ENCODE measurements around the gene HEPN1.
A peak's percentile ranks its signal among the peaks of the same experiment; 100 is the strongest.

HEPN1 gene

GRCh38 chr11:124902616-124903015, 16.4 kb upstream of the HEPN1 start:
- no peak for DNase-seq

DNA sequence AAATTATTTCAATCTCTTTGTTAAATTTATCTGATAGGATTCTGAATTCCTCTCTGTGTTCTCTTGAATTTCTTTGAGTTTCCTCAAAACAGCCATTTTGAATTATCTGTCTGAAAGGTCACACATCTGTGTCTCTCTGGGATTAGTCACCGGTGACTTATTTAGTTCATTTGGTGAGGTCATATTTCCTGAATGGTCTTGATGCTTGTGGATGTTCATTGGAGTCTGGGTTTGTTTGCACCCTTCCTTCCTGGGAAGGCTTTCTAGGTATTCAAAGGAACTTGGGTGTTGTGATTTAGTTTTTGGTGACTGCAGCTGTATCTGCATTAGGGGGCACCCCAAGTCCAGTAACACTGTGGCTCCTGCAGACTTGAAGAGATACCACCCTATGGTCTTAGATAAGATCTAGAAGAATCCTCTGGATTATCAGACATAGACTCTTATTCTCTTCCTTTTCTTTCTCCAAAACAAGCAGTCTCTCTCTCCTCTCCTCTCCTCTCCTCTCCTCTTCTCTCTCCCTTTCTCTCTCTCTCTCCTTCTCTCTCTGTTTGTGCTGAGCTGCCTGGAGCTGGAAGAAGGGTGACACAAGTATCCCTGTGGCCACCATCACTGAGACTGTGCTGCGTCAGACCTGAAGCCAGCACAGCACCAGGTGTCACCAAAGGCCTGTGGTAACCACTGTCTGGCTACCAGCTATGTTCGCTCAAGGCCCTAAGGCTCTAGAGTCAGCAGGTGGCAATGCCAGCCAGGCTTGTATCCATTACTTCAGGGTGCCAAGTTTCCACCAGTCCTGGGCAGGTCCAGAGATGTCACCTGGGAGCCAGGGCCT, 3.3 kb upstream of the HEPN1 start:
- no peak for DNase-seq

DNA sequence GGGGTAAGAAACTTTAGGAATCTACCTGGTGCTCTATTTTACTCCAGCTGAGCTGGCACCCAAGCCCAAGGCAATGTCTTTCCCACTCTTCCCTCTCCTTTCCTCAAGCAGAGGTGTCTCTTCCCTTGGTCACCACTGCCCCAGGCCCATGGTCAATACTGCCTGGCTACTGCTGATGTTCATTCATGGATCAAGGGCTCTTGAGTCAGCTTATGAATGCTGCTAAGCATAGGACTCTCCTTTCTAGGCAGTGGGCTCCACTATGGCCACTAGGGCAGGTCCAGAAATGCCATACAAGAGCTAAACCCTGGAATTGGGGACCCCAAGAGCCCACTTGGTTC, 2.7 kb upstream of the HEPN1 start:
- DNase-seq: no peak

GRCh38 chr11:124917115-124917637, 1.9 kb upstream of the HEPN1 start:
- no peak for DNase-seq

DNA sequence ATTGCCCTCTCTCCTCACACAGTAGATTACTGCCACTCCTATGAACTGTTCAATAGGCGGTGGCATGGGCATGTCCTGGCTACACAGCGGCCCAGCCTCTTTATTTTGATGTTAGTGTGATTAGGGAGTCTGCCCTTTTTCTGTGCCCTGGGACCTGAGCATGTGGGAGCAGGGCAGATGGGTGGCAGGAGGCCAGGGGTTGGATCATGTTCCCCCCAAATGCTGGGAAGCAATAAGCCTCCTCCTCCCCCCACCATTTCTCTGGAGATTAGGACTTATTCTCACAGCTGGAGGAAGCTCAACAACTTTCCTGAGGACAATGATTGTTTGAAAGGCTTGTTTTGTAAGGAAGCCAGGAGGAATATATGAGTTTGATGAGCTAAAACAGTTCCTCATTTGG, 848 bp downstream of the HEPN1 start:
- no peak for DNase-seq

GRCh38 chr11:124920356-124920755, 1.3 kb downstream of the HEPN1 start:
- no peak for DNase-seq

GRCh38 chr11:124920870-124921609, 2.0 kb downstream of the HEPN1 start:
- peak; percentile 68 for DNase-seq

- no peak for DNase-seq
Observed at GRCh38 chr11:124922831-124923230, 3.8 kb downstream of the HEPN1 start.

- no peak for DNase-seq
Observed at GRCh38 chr11:124923296-124923695, 4.2 kb downstream of the HEPN1 start.

DNA sequence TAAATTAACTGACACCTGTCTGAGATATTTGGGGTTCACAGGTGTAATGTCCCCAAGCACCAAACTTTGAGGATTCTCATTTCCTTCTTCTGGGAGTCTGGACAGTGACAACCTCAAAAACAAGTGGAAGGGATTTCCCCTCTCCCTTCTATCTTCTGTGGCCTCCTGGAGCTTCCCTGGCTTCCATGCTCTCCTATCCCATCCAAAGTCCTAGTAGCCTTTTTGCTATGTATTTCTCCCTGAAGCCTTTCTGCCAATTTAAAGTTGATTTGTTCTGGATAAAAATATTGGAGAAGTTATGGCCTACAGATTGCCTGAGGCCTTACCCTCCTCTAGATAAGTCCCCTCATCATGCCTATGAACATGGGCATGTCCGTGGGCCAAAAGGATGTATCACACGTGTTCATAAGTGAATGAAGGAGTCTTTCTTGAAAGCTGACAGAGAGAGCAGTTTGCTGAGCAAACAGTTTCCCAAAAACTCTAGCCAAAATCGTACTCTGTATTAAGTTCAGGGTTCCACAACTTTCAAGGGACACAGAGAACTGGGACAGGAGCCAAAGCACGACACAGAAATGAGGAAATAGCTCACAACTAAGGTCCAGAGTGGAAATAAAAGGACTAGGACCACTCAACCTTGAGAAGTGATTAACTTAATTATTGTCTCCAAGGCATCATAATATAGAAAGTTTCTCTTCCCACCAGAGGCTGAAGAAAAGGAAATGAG, 10.1 kb downstream of the HEPN1 start:
- DNase-seq: no peak

DNA sequence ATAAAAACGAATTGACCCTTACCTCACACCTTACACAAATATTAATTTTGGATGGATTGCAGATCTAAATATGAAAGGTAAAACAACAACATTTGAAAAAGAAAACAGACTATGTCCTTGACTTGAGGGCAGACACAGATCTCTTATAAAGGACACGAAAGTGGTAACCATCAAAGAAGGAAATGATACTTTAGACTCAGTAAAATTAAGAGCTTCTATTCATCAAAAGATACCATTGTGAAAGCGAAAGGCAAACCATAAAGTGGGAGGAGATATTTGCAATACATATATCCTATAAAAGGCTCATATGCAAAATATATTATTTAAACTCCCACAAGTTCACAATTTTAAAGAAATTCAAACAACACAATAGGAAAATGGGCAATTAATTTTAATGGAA, 11.7 kb downstream of the HEPN1 start:
- DNase-seq: no peak

DNA sequence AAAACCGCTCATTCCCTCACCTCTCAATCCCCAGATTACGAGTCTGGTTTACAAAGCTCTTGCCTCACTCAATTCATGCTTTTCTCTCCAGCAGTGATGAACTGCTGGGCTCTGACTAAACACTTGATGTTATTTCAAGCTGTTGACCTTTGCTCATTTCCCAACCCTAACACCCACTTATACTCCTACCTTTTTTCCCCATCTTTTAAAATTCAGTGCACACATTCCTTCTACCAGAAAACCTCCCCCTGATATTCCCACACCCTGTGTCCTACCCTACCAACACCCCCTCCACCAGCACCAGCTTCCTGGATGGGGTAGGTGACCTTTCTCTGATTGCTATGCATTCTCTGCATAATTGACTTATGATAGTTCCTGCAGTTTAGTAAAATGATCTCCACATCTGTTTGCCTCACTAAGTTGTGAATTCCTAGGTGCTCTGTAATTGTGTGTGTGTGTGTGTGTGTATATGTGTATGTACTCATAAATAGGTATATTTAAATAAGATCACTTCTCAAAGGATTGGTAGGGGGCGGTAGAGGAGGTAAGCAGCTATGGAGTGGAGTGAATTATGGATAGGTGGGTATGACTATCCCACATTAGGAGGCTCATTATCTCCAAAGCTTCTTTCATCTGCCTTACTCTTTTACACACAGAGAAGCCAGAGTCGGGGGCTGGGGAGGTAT, 16.0 kb downstream of the HEPN1 start:
- DNase-seq: no peak

DNA sequence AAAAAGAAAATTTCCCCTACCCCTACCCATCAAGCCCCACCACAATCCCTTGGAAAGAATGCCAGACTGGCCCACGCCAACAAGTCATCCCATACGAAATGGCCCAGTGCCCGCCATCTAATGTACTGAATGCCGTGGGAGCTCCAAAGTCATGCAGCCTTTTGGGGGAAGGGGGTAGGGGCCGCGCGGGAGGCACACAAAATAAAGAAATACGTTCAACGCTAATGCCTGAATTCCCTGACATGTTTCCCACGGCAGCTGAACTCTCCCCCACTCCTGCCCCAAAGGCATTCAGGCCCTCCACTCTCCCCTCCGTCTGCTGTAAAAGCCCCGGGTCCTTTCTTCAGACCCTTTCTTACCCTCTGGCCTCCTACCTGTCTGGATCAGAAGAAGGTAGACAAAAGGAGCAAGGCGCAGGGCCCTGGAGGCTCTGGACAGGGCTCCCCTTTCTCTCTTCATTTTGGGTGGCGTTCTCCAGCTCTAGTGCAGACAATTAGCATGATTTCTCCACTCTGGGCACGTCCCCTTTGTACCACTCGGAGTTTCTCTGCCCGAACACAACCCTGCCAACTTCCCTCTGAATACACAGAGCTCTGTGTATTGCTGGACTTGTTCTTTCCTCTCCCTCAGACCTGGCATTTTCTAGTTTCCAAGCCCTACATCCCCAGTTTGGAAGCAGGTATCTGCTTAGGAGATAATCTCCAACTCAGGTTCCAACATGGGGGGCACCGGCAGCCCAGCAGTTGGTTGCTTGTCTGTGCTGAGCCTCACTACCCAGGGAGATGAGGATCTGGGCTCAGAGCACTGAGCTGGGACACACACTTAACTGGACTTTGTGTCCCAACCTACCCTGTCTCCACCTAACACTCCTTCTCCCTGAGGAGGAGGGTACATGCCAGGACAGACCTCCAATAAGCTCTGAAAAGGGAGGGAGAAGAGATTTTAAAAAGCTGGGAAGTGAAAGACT, 16.8 kb downstream of the HEPN1 start, which contains the start of gene HEPACAM:
Gene HEPACAM, minus strand, starts transcription at position 500 of the 967 bp plus-strand sequence. Its CDS starts 41 bp downstream, at position 459.
- DNase-seq: no peak

DNA sequence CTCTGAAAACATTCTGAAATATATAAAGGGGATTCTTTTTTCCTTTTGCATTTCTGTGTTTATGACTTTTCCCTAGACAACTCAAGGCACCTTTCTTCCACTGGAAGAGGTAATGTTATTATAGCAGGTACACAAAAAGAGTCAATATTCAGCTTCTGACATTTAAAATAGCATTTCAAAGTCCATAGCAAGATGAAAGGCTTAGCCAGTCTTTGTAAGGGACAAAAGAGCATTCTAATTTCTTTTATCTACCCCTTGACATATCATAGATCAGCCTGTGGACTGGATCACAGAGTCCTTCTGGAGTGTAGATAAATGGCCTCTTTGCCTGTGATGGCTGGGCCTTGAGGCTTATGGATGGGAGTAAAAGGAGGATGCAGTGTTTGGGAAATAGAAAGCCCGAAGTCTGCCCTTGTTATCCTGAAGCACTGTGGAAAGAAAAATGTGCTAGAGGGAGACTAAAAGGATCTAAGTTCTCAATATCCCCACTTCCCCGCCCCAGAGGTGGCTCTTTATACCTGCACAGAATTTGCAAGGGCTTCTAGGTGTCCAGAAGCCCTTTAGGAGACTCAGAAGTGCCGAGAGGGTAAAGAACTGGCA, 18.4 kb downstream of the HEPN1 start:
- no peak for DNase-seq

DNA sequence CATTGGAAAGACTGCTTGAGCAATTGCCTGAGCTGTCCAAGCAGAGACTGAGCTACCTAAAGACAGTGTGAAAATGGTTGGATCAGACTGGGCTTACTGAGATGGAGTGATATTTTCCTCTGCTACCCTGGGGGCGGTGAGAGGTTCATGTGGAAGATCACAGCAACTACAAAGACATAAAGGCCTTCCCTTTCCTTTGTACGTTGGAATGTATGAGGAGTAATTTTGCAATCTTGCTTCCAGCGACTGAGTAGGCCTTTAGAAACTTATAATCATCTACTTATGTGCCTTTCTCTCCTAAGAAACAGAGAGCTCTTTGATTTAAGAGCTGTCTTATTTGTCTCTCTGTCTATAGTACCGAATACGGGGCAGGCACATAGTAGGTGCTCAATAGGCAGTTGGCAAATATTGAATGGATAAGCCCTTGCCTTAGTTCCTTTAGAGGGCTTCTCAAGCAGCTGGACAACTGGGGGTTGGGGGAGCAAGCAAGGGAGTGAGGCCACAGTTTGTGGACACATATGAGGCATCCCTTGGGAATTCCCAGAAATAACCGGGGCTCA, 19.2 kb downstream of the HEPN1 start:
- no peak for DNase-seq

- DNase-seq: no peak
Observed at GRCh38 chr11:124938970-124939369, 19.9 kb downstream of the HEPN1 start.

GRCh38 chr11:124941703-124942102, 22.7 kb downstream of the HEPN1 start:
- DNase-seq: no peak

GRCh38 chr11:124942466-124943253, 23.6 kb downstream of the HEPN1 start:
- DNase-seq: no peak

DNA sequence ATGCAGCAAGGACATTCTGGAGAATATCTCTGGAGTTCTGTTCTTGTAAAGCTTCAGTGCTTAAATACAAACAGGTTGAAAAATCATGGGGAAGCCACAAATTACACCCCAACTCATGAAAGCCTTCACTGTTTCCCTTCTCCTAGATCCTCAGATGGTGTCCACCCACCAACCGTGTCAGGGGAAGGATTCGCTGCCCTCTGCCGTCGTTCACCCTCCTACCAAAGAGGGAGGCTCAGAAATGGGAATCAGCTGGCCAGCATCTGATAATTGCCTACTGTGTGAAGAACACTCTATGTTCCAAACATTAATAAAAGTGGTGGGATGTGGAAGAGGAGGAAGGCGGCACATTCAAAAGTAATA, 24.2 kb downstream of the HEPN1 start:
- no peak for DNase-seq

DNA sequence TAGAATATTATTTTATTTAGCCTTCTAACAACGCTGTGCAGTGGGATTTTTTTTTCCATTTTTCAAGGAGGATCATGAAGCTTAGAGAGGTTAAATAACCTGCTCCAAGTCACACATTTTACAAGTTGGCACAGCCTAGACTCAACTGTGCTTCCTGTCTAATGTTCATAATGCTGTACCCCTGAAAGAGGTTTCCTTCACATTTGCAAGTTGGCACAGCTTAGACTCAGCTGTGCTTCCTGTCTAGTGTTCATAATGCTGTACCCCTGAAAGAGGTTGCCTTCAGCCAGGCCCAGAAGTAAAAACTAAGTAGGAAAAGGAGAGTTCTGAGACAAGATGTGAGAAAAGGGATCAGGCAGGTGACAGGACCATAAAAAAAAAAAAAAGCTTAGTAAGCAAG, 24.7 kb downstream of the HEPN1 start:
- no peak for DNase-seq

All from activated CD4-positive, alpha-beta T cell treated with anti-CD3 and anti-CD28 coated beads for 1 hour (primary cell).